Calu3 (cell line): Measurements from ENCODE around the gene LMAN2. TPM values are rescaled to one million over a fixed set of nuclear protein-coding genes. Genes with fewer than 3 reads are reported as not detected.
A peak's percentile ranks its signal among the peaks of the same experiment; 100 is the strongest.

ENCODE experiments used
- BruUV-seq: library from RNA; stranded (reverse); fragments of 400-500 nt; replicated peaks from 2 replicates; lab custom pipeline; 2021; lab: Mats Ljungman, UMichigan
- CTCF ChIA-PET: fragments of 300-600 bp; sonication (Branson Sonifier 250); formaldehyde crosslinking; loops from one replicate; lab custom pipeline; 2022; ENCODE audit warnings: antibody characterized with exemption; lab: Charles Lee
- DNase-seq: peaks from one replicate; pipeline ENCODE4 v3.0.0; 2022
- H3K27ac Mint-ChIP-seq: one replicate; pipeline ENCODE4 v1.8.0; 2022; ENCODE audit warnings: mixed read lengths; ENCODE audit not compliant: unreplicated experiment
- H3K27me3 Mint-ChIP-seq: one replicate; pipeline ENCODE4 v1.8.0; 2022; ENCODE audit warnings: mixed read lengths; ENCODE audit not compliant: unreplicated experiment
- H3K36me3 Mint-ChIP-seq: one replicate; pipeline ENCODE4 v1.8.0; 2022; ENCODE audit warnings: mild to moderate bottlenecking, moderate library complexity, mixed read lengths; ENCODE audit not compliant: insufficient read depth, unreplicated experiment
- H3K4me1 Mint-ChIP-seq: one replicate; pipeline ENCODE4 v1.8.0; 2022; ENCODE audit warnings: mild to moderate bottlenecking, low read depth, mixed read lengths; ENCODE audit not compliant: unreplicated experiment
- H3K4me3 Mint-ChIP-seq: one replicate; pipeline ENCODE4 v1.8.0; 2022; ENCODE audit warnings: mild to moderate bottlenecking, low read depth, moderate library complexity, mixed read lengths; ENCODE audit not compliant: unreplicated experiment
- H3K9me3 Mint-ChIP-seq: one replicate; pipeline ENCODE4 v1.8.0; 2022; ENCODE audit warnings: low read depth, mixed read lengths; ENCODE audit not compliant: unreplicated experiment
- intact Hi-C: fragments of 100-400 bp; cut with micrococcal nuclease; formaldehyde crosslinking; loops from one replicate; pipeline ENCODE4 v1.10.0; 2022; ENCODE audit not compliant: unreplicated experiment
- total RNA-seq: library from RNA; stranded (reverse); gene quantifications from 2 replicates; pipeline ENCODE4 v1.2.3, GENCODE V29; 2022
- TF ChIP-seq, protein P1 (sequence below): fragments of 200-600 bp; IDR thresholded peaks from one replicate; pipeline ENCODE4 v1.8.0; 2022; ENCODE audit warnings: antibody characterized with exemption; ENCODE audit not compliant: unreplicated experiment

The LMAN2 gene
- total RNA-seq, 1 experiment from 2014 or later: 278 TPM

DNA sequence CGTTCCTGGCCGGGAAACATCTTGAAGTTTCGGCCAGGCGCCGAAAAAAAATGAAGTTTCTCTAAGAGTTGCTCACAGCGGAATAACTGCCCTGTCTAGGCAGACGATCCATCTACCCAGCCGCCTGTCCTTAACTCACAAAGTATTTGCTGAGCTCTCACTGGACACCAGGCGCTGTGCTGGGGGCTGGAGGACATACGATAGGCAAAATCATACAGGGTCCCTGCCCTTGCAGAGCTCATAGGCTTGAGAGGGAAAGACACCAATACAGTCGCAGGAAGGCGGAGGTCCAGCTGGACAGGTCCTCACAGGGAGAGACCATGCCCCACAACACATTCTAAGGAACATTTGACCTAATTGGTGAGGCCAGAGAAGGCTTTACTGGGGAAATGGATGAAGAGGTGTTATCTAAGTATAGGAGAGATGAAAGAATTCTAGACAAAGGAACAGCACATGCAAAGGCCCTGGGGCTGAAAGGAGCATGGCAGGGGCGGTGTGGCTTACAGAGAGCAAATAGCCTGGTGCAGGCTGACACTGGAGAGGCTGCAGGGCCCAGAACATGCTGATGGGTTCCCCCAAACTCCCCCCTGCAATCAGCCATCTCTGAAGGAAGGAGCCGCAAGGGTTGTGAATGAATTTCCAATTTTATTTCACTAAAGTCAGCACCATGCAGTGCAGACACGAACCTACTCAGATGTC lies 37.8 kb downstream of the LMAN2 start:
- intact Hi-C loops: loop anchor here (5.0 kb wide), 1 partner anchor 139 kb away; no protein-coding TSS in a partner anchor
- no peak overlapping the region for H3K27ac Mint-ChIP-seq
- CTCF ChIA-PET: interaction anchor here (0.6 kb wide), 1 partner anchor 76 kb away, joined by 3 read pairs; no protein-coding TSS in a partner anchor
- no peak for DNase-seq
- H3K9me3 Mint-ChIP-seq: no peaks in the 10 kb centered on the region
- H3K4me1 Mint-ChIP-seq: peaks cover 54% of the 10 kb centered on the region
- H3K27me3 Mint-ChIP-seq: no peaks in the 10 kb centered on the region
- no TSS peak for BruUV-seq
- no peak overlapping the region for H3K4me3 Mint-ChIP-seq
- H3K36me3 Mint-ChIP-seq: peaks cover 60% of the 10 kb centered on the region
- TF ChIP-seq, protein P1, sequence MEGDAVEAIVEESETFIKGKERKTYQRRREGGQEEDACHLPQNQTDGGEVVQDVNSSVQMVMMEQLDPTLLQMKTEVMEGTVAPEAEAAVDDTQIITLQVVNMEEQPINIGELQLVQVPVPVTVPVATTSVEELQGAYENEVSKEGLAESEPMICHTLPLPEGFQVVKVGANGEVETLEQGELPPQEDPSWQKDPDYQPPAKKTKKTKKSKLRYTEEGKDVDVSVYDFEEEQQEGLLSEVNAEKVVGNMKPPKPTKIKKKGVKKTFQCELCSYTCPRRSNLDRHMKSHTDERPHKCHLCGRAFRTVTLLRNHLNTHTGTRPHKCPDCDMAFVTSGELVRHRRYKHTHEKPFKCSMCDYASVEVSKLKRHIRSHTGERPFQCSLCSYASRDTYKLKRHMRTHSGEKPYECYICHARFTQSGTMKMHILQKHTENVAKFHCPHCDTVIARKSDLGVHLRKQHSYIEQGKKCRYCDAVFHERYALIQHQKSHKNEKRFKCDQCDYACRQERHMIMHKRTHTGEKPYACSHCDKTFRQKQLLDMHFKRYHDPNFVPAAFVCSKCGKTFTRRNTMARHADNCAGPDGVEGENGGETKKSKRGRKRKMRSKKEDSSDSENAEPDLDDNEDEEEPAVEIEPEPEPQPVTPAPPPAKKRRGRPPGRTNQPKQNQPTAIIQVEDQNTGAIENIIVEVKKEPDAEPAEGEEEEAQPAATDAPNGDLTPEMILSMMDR: no peak

GRCh38 chr5:177312649-177313181 lies 38.8 kb downstream of the LMAN2 start:
- TF ChIP-seq, protein P1: no peak
- Mint-ChIP-seq H3K36me3 (peaks cover 60% of the 10 kb centered on the region), H3K27me3 (no peaks in the 10 kb centered on the region), H3K4me1 (peaks cover 47% of the 10 kb centered on the region), H3K27ac (peak overlapping the region; percentile 79), H3K4me3 (peak overlapping the region; percentile 71), H3K9me3 (no peaks in the 10 kb centered on the region)
- intact Hi-C loops: loop anchor here (5.0 kb wide), 1 partner anchor 140 kb away; no protein-coding TSS in a partner anchor
- TSS peak; percentile 73 for BruUV-seq
- DNase-seq: peak; percentile 65
- CTCF ChIA-PET: interaction anchor here (0.6 to 1.2 kb wide), 7 partner anchors 11 to 145 kb away, joined by 3 to 10 read pairs (median 5); partner anchors contain the start of gene GRK6

DNA sequence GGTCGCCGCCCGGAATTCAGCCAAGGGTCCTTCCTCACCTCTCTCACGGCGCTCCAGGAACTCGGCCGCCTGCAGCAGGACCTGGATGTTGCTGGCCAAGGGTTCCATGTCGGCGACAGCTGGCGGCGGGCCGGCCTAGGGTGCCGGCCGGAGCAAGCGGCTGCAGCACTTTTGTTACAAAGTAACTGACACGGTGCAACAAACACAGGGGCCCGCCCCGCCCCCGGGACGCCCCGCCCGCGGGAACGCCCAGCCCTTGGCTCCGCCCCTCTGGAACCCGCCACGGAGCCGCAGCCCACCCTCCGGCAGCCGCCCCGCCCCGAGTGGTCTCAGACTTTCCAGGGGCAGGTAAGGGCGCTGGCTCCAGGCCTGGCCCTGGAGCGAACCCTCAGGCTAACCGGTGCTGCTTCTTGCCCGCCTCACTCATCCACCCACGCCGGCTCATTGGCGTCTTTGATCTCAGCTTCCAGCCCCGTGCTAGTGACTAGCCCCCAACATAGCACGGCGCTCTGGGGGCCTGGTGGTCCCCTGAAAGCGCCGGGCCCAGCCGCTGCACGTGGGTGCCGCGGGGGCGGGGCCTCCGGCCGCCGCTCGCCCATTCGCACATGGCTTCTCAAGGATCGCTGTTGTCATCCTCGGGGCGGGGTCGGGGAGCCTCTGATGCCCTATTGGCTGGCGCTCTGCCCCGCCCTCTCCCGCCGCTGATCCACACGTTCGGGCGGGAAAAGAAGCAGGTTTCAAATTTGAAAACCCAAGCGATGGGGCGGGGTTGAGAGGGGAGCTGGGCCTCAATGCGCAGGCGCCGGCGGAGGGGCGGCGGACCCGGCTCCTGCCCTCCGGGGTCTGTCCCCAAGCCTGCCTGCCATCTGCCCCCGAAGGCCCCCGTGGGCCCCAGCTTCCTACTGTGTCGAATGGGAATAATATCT lies 39.5 kb downstream of the LMAN2 start, which contains the start of gene MXD3:
TSS of gene MXD3 (minus strand) at position 176 of the 926 bp plus-strand sequence. CDS start at position 108, 68 bp downstream.
- Mint-ChIP-seq H3K4me1 (peaks cover 42% of the 10 kb centered on the region), H3K36me3 (peaks cover 66% of the 10 kb centered on the region), H3K9me3 (no peaks in the 10 kb centered on the region), H3K4me3 (peak within 1 kb of the TSS; percentile 71), H3K27me3 (no peaks in the 10 kb centered on the region), H3K27ac (peak within 1 kb of the TSS; percentile 79)
- TF ChIP-seq, protein P1: no peak
- BruUV-seq: no TSS peak
- DNase-seq: peak; percentile 99
- intact Hi-C loops: loop anchor here (5.0 kb wide), 1 partner anchor 140 kb away; no protein-coding TSS in a partner anchor
- CTCF ChIA-PET: interaction anchor here (0.8 to 2.8 kb wide), 7 partner anchors 10 to 145 kb away, joined by 3 to 18 read pairs (median 5); partner anchors contain the start of gene GRK6

DNA sequence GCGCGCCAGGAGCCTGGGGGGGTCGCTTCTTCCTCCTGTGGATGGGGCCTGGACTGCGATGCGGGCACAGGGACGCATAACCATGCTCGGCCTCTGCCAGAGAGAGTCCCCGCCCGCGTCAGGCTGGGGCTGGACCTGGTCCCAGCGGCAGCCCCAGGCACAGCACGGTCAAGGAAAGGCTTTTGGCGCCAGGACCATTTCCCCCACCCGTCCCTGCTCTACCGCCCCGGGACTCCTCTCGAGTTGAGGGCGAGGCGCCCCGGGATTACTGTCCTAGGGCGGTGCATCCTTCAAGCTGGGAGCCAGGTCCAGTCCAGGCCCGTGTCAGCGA lies 40.1 kb downstream of the LMAN2 start:
- Mint-ChIP-seq H3K9me3 (no peaks in the 10 kb centered on the region), H3K4me3 (peak overlapping the region; percentile 71), H3K27ac (peak overlapping the region; percentile 79), H3K4me1 (peaks cover 45% of the 10 kb centered on the region), H3K36me3 (peaks cover 66% of the 10 kb centered on the region), H3K27me3 (no peaks in the 10 kb centered on the region)
- DNase-seq: peak; percentile 39
- intact Hi-C loops: loop anchor here (5.0 kb wide), 1 partner anchor 141 kb away; no protein-coding TSS in a partner anchor
- TF ChIP-seq, protein P1: no peak
- no TSS peak for BruUV-seq
- CTCF ChIA-PET: interaction anchor here (2.8 kb wide), 1 partner anchor 79 kb away, joined by 18 read pairs; no protein-coding TSS in a partner anchor
